Measurements from ENCODE around the gene METTL26. TPM values are rescaled to one million over a fixed set of nuclear protein-coding genes. Genes with fewer than 3 reads are reported as not detected.
A peak's percentile ranks its signal among the peaks of the same experiment; 100 is the strongest.

Gene METTL26
- total RNA-seq, 2 experiments from 2014 or later, result 89.0 to 94.0 TPM

DNA sequence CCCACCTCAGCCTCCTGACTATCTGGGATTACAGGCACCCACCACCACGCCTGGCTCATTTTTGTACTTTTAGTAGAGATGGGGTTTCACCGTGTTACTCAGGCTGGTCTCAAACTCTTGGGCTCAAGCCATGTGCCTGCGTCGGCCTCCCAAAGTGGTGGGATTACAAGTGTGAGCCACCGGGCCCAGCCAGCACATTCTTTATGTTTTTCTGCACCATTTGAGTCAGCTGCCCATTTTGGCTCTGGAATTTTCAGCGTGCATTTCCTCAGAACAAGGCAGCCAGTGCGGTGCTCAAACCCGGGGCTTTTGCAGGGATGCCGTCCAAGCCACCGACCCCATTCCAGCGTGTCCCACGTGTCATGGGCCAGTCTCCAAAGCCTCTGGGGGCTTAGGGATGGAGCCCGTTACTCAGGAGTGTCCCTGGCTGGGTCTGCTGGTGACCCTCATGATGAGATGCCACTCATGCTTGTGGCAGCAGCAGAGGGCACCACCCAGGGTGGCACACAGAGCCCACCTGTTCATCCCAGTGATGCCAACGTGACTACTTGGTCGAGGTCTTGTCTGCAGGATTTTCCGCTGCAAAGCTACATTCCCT is 50.0 kb downstream of the METTL26 start:
- H3K36me3 Mint-ChIP-seq (ENCODE audit: low read depth), result peaks cover 2% of the 10 kb centered on the region
- DNase-seq (no peak), ATAC-seq (no peak)
- H3K27ac Mint-ChIP-seq, result no peak overlapping the region
- ChIA-PET CTCF (no interaction called here), POLR2A (no interaction called here)
- H3K9me3 Mint-ChIP-seq (ENCODE audit: insufficient read depth), result no peaks in the 10 kb centered on the region
- H3K4me1 Mint-ChIP-seq (ENCODE audit: low read depth), result peaks cover 13% of the 10 kb centered on the region
- no peak overlapping the region for H3K4me3 Mint-ChIP-seq
- H3K27me3 Mint-ChIP-seq (ENCODE audit: low read depth), result no peaks in the 10 kb centered on the region

DNA sequence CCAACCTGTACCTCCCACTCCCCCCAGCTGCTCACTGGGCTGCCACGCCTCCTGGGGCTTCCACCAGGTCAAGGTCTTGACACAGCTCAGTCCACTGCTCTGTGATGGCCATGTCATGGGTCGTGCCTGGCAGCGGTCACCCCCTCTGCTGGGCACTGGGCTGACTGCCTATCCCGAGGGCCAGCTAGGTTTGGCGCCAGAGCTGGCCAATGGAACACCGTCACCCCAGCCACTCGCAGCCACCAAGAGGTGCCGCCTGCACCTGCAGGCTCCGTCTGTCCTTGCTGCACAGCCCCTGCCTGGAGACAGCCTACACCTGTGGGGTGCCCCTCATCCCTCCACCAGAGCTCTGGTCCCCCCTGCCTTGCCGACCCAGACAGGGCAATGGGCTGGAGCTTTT is 50.8 kb downstream of the METTL26 start:
- no peak for ATAC-seq
- DNase-seq, result no peak
- Mint-ChIP-seq H3K27ac (peak overlapping the region; percentile 11), H3K36me3 (ENCODE audit: low read depth) (peaks cover 2% of the 10 kb centered on the region), H3K9me3 (ENCODE audit: insufficient read depth) (no peaks in the 10 kb centered on the region), H3K4me1 (ENCODE audit: low read depth) (peaks cover 7% of the 10 kb centered on the region), H3K4me3 (no peak overlapping the region), H3K27me3 (ENCODE audit: low read depth) (no peaks in the 10 kb centered on the region)
- POLR2A ChIA-PET, result no interaction called here
- CTCF ChIA-PET, result no interaction called here

Other genes starting within 250 kb of the METTL26 start
- gene NME4, start 239.1 kb downstream of the METTL26 start, total RNA-seq, result 1 to 10 TPM; 5.2 to 6.8 TPM
- gene DECR2, start 234.4 kb downstream of the METTL26 start, total RNA-seq, result 1 to 10 TPM; 4.7 to 6.3 TPM
- 10 to 100 TPM; 20.7 to 23.4 TPM for gene RAB11FIP3, start 210.7 kb downstream of the METTL26 start, total RNA-seq
- gene CAPN15, start 108.6 kb downstream of the METTL26 start, total RNA-seq, result 10 to 100 TPM; 85.3 to 93.0 TPM
- not detected for gene PRR35, start 75.9 kb downstream of the METTL26 start, total RNA-seq
- gene NHLRC4, start 69.3 kb downstream of the METTL26 start, total RNA-seq, result 1 to 10 TPM; 1.6 TPM
- gene PIGQ, start 66.3 kb downstream of the METTL26 start, total RNA-seq, result 10 to 100 TPM; 41.2 to 43.0 TPM
- 10 to 100 TPM; 13.1 to 15.0 TPM for gene RAB40C, start 46.2 kb downstream of the METTL26 start, total RNA-seq
- under 1 TPM; 0.47 to 0.68 TPM for gene WFIKKN1, start 5.3 kb downstream of the METTL26 start, total RNA-seq
- 10 to 100 TPM; 40.6 to 40.9 TPM for gene MCRIP2, start 5.5 kb upstream of the METTL26 start, total RNA-seq
- gene WDR90, start 13.1 kb upstream of the METTL26 start, total RNA-seq, result 100 to 1,000 TPM in 1 of 2 experiments, 10 to 100 TPM in 1; 96.8 to 106 TPM
- 100 to 1,000 TPM; 135 to 139 TPM for gene RHOT2, start 31.8 kb upstream of the METTL26 start, total RNA-seq
- 1 to 10 TPM; 1.4 to 1.9 TPM for gene RHBDL1, start 39.4 kb upstream of the METTL26 start, total RNA-seq
- gene STUB1, start 44.1 kb upstream of the METTL26 start, total RNA-seq, result 10 to 100 TPM; 80.4 to 86.4 TPM
- gene JMJD8, start 48.0 kb upstream of the METTL26 start, total RNA-seq, result 10 to 100 TPM; 36.1 to 39.0 TPM
- gene WDR24, start 54.1 kb upstream of the METTL26 start, total RNA-seq, result 10 to 100 TPM; 16.9 to 19.4 TPM
- gene FBXL16, start 69.5 kb upstream of the METTL26 start, total RNA-seq, result 1 to 10 TPM; 5.9 to 7.3 TPM
- gene METRN, start 78.8 kb upstream of the METTL26 start, total RNA-seq, result 10 to 100 TPM in 1 of 2 experiments, 1 to 10 TPM in 1; 8.1 to 10.6 TPM
- gene ANTKMT, start 84.8 kb upstream of the METTL26 start, total RNA-seq, result 10 to 100 TPM; 12.3 to 14.2 TPM
- gene CCDC78, start 90.1 kb upstream of the METTL26 start, total RNA-seq, result 1 to 10 TPM; 3.9 TPM
- gene HAGHL, start 90.8 kb upstream of the METTL26 start, total RNA-seq, result 10 to 100 TPM in 1 of 2 experiments, 1 to 10 TPM in 1; 8.4 to 11.2 TPM
- 10 to 100 TPM; 24.9 to 32.4 TPM for gene CIAO3, start 104.7 kb upstream of the METTL26 start, total RNA-seq
- not detected for gene MSLN, start 124.4 kb upstream of the METTL26 start, total RNA-seq
- gene RPUSD1, start 152.1 kb upstream of the METTL26 start, total RNA-seq, result 10 to 100 TPM; 25.9 to 30.1 TPM
- 100 to 1,000 TPM; 102 to 126 TPM for gene CHTF18, start 152.3 kb upstream of the METTL26 start, total RNA-seq
- not detected for gene GNG13, start 164.4 kb upstream of the METTL26 start, total RNA-seq